ENCODE results near the gene DNAH10.
"Not testable (repeated sequence)": the region's sequence is repeated elsewhere in the genome, so short reads cannot be mapped to it uniquely, and the experiment has no call there.

The DNAH10 gene

GRCh38 chr12:123935956-123936355 lies 173.9 kb downstream of the DNAH10 start:
- no peak for DNase-seq (ENCODE audit: low read depth in 2 of 2)

GRCh38 chr12:123936471-123936870 lies 174.4 kb downstream of the DNAH10 start:
- no peak for DNase-seq (ENCODE audit: low read depth in 2 of 2)

- no peak for DNase-seq (ENCODE audit: low read depth in 2 of 2)
These were observed 175.0 kb downstream of the DNAH10 start for GRCh38 chr12:123936956-123937706.

GRCh38 chr12:123937707-123938591 lies 175.8 kb downstream of the DNAH10 start:
- no peak for DNase-seq (ENCODE audit: low read depth in 2 of 2)

GRCh38 chr12:123938679-123939480 lies 176.8 kb downstream of the DNAH10 start:
- no peak for DNase-seq (ENCODE audit: low read depth in 2 of 2)

GRCh38 chr12:123939716-123940626 lies 177.9 kb downstream of the DNAH10 start:
- DNase-seq (ENCODE audit: low read depth in 2 of 2) = no peak

GRCh38 chr12:123940627-123940966 lies 178.5 kb downstream of the DNAH10 start:
- DNase-seq (ENCODE audit: low read depth in 2 of 2) = no peak

- no peak for DNase-seq (ENCODE audit: low read depth in 2 of 2)
These were observed 178.9 kb downstream of the DNAH10 start for GRCh38 chr12:123941000-123941399.

- no peak for DNase-seq (ENCODE audit: low read depth in 2 of 2)
These were observed 179.6 kb downstream of the DNAH10 start for GRCh38 chr12:123941624-123942237.

- DNase-seq (ENCODE audit: low read depth in 2 of 2) = peak; percentile 79 to 80
These were observed 180.1 kb downstream of the DNAH10 start for GRCh38 chr12:123942238-123942653.

- DNase-seq (ENCODE audit: low read depth in 2 of 2) = no peak
These were observed 181.0 kb downstream of the DNAH10 start for GRCh38 chr12:123942911-123943648.

GRCh38 chr12:123943816-123944215 lies 181.7 kb downstream of the DNAH10 start:
- no peak for DNase-seq (ENCODE audit: low read depth in 2 of 2)

- no peak for DNase-seq (ENCODE audit: low read depth in 2 of 2)
These were observed 182.6 kb downstream of the DNAH10 start for GRCh38 chr12:123944696-123945095.

- no peak for DNase-seq (ENCODE audit: low read depth in 2 of 2)
These were observed 183.4 kb downstream of the DNAH10 start for GRCh38 chr12:123945287-123946151.

GRCh38 chr12:123946152-123946515 lies 184.0 kb downstream of the DNAH10 start:
- DNase-seq (ENCODE audit: low read depth in 2 of 2) = no peak

GRCh38 chr12:123946516-123947505 lies 184.7 kb downstream of the DNAH10 start:
- DNase-seq (ENCODE audit: low read depth in 2 of 2) = not testable (repeated sequence)

- not testable (repeated sequence) for DNase-seq (ENCODE audit: low read depth in 2 of 2)
These were observed 185.4 kb downstream of the DNAH10 start for GRCh38 chr12:123947531-123947930.

GRCh38 chr12:123948401-123948795 lies 186.3 kb downstream of the DNAH10 start:
- no peak for DNase-seq (ENCODE audit: low read depth in 2 of 2)

All from fibroblast of skin of left quadriceps (primary cell).